ENCODE data around the gene CLEC7A.
A peak's percentile ranks its signal among the peaks of the same experiment; 100 is the strongest.

The CLEC7A gene

GRCh38 chr12:10088955-10089900 lies 40.8 kb downstream of the CLEC7A start:
- H3K27me3 ChIP-seq (replicated peaks; ENCODE audit: control insufficient read depth, insufficient read depth, low read length) = no peaks in the 10 kb centered on the region
- H3K9ac ChIP-seq (ENCODE audit: low read length) = no peak overlapping the region
- no peaks in the 10 kb centered on the region for H3K9me3 ChIP-seq (ENCODE audit: control insufficient read depth, low read length)
- H3K4me1 ChIP-seq (ENCODE audit: control insufficient read depth, insufficient read depth, low read length) = no peaks in the 10 kb centered on the region
- no peak for DNase-seq (ENCODE audit: low read depth)
- H3K4me3 ChIP-seq (ENCODE audit: low read length) = no peak overlapping the region
- H3K36me3 ChIP-seq (ENCODE audit: control insufficient read depth, insufficient read depth, low read length, severe bottlenecking) = no peaks in the 10 kb centered on the region

GRCh38 chr12:10088031-10088430 lies 42.0 kb downstream of the CLEC7A start:
- Histone ChIP-seq H3K4me3 (ENCODE audit: low read length) (no peak overlapping the region), H3K4me1 (ENCODE audit: control insufficient read depth, insufficient read depth, low read length) (no peaks in the 10 kb centered on the region), H3K36me3 (ENCODE audit: control insufficient read depth, insufficient read depth, low read length, severe bottlenecking) (no peaks in the 10 kb centered on the region), H3K9ac (ENCODE audit: low read length) (no peak overlapping the region), H3K9me3 (ENCODE audit: control insufficient read depth, low read length) (no peaks in the 10 kb centered on the region), H3K27me3 (replicated peaks; ENCODE audit: control insufficient read depth, insufficient read depth, low read length) (no peaks in the 10 kb centered on the region)
- DNase-seq (ENCODE audit: low read depth) = no peak

GRCh38 chr12:10086387-10086786 lies 43.6 kb downstream of the CLEC7A start:
- H3K27me3 ChIP-seq (replicated peaks; ENCODE audit: control insufficient read depth, insufficient read depth, low read length) = no peaks in the 10 kb centered on the region
- no peaks in the 10 kb centered on the region for H3K36me3 ChIP-seq (ENCODE audit: control insufficient read depth, insufficient read depth, low read length, severe bottlenecking)
- DNase-seq (ENCODE audit: low read depth) = no peak
- H3K9ac ChIP-seq (ENCODE audit: low read length) = no peak overlapping the region
- no peak overlapping the region for H3K4me3 ChIP-seq (ENCODE audit: low read length)
- H3K4me1 ChIP-seq (ENCODE audit: control insufficient read depth, insufficient read depth, low read length) = no peaks in the 10 kb centered on the region
- no peaks in the 10 kb centered on the region for H3K9me3 ChIP-seq (ENCODE audit: control insufficient read depth, low read length)

- no peak for DNase-seq (ENCODE audit: low read depth)
- H3K36me3 ChIP-seq (ENCODE audit: control insufficient read depth, insufficient read depth, low read length, severe bottlenecking) = no peaks in the 10 kb centered on the region
- H3K9me3 ChIP-seq (ENCODE audit: control insufficient read depth, low read length) = no peaks in the 10 kb centered on the region
- H3K9ac ChIP-seq (ENCODE audit: low read length) = no peak overlapping the region
- no peaks in the 10 kb centered on the region for H3K27me3 ChIP-seq (replicated peaks; ENCODE audit: control insufficient read depth, insufficient read depth, low read length)
- H3K4me1 ChIP-seq (ENCODE audit: control insufficient read depth, insufficient read depth, low read length) = no peaks in the 10 kb centered on the region
- H3K4me3 ChIP-seq (ENCODE audit: low read length) = no peak overlapping the region
Measured at GRCh38 chr12:10084733-10085132, 45.3 kb downstream of the CLEC7A start.

GRCh38 chr12:10082117-10082874 lies 47.7 kb downstream of the CLEC7A start:
- H3K4me3 ChIP-seq (ENCODE audit: low read length) = no peak overlapping the region
- H3K9me3 ChIP-seq (ENCODE audit: control insufficient read depth, low read length) = no peaks in the 10 kb centered on the region
- DNase-seq (ENCODE audit: low read depth) = no peak
- no peaks in the 10 kb centered on the region for H3K27me3 ChIP-seq (replicated peaks; ENCODE audit: control insufficient read depth, insufficient read depth, low read length)
- no peaks in the 10 kb centered on the region for H3K36me3 ChIP-seq (ENCODE audit: control insufficient read depth, insufficient read depth, low read length, severe bottlenecking)
- H3K4me1 ChIP-seq (ENCODE audit: control insufficient read depth, insufficient read depth, low read length) = no peaks in the 10 kb centered on the region
- no peak overlapping the region for H3K9ac ChIP-seq (ENCODE audit: low read length)

GRCh38 chr12:10075451-10075850 lies 54.5 kb downstream of the CLEC7A start:
- Histone ChIP-seq H3K9me3 (ENCODE audit: control insufficient read depth, low read length) (no peaks in the 10 kb centered on the region), H3K9ac (ENCODE audit: low read length) (no peak overlapping the region), H3K4me1 (ENCODE audit: control insufficient read depth, insufficient read depth, low read length) (no peaks in the 10 kb centered on the region), H3K4me3 (ENCODE audit: low read length) (no peak overlapping the region), H3K36me3 (ENCODE audit: control insufficient read depth, insufficient read depth, low read length, severe bottlenecking) (no peaks in the 10 kb centered on the region), H3K27me3 (replicated peaks; ENCODE audit: control insufficient read depth, insufficient read depth, low read length) (peaks cover 5% of the 10 kb centered on the region)
- DNase-seq (ENCODE audit: low read depth) = no peak

- no peak for DNase-seq (ENCODE audit: low read depth)
- Histone ChIP-seq H3K9ac (ENCODE audit: low read length) (no peak overlapping the region), H3K9me3 (ENCODE audit: control insufficient read depth, low read length) (no peaks in the 10 kb centered on the region), H3K4me1 (ENCODE audit: control insufficient read depth, insufficient read depth, low read length) (peaks cover 14% of the 10 kb centered on the region), H3K4me3 (ENCODE audit: low read length) (no peak overlapping the region), H3K36me3 (ENCODE audit: control insufficient read depth, insufficient read depth, low read length, severe bottlenecking) (no peaks in the 10 kb centered on the region), H3K27me3 (replicated peaks; ENCODE audit: control insufficient read depth, insufficient read depth, low read length) (peaks cover 5% of the 10 kb centered on the region)
Measured at GRCh38 chr12:10073261-10073660, 56.7 kb downstream of the CLEC7A start.

- peaks cover 18% of the 10 kb centered on the region for H3K4me1 ChIP-seq (ENCODE audit: control insufficient read depth, insufficient read depth, low read length)
- H3K27me3 ChIP-seq (replicated peaks; ENCODE audit: control insufficient read depth, insufficient read depth, low read length) = peaks cover 5% of the 10 kb centered on the region
- no peaks in the 10 kb centered on the region for H3K9me3 ChIP-seq (ENCODE audit: control insufficient read depth, low read length)
- H3K36me3 ChIP-seq (ENCODE audit: control insufficient read depth, insufficient read depth, low read length, severe bottlenecking) = no peaks in the 10 kb centered on the region
- DNase-seq (ENCODE audit: low read depth) = no peak
- no peak overlapping the region for H3K4me3 ChIP-seq (ENCODE audit: low read length)
- H3K9ac ChIP-seq (ENCODE audit: low read length) = no peak overlapping the region
Measured at GRCh38 chr12:10072131-10072530, 57.9 kb downstream of the CLEC7A start.

- Histone ChIP-seq H3K9me3 (ENCODE audit: control insufficient read depth, low read length) (no peaks in the 10 kb centered on the region), H3K4me1 (ENCODE audit: control insufficient read depth, insufficient read depth, low read length) (peaks cover 27% of the 10 kb centered on the region), H3K4me3 (ENCODE audit: low read length) (no peak overlapping the region), H3K27me3 (replicated peaks; ENCODE audit: control insufficient read depth, insufficient read depth, low read length) (no peaks in the 10 kb centered on the region), H3K36me3 (ENCODE audit: control insufficient read depth, insufficient read depth, low read length, severe bottlenecking) (no peaks in the 10 kb centered on the region), H3K9ac (ENCODE audit: low read length) (no peak overlapping the region)
- DNase-seq (ENCODE audit: low read depth) = no peak
Measured at GRCh38 chr12:10070380-10070779, 59.6 kb downstream of the CLEC7A start.

- Histone ChIP-seq H3K27me3 (replicated peaks; ENCODE audit: control insufficient read depth, insufficient read depth, low read length) (no peaks in the 10 kb centered on the region), H3K4me3 (ENCODE audit: low read length) (no peak overlapping the region), H3K36me3 (ENCODE audit: control insufficient read depth, insufficient read depth, low read length, severe bottlenecking) (no peaks in the 10 kb centered on the region), H3K9me3 (ENCODE audit: control insufficient read depth, low read length) (no peaks in the 10 kb centered on the region), H3K9ac (ENCODE audit: low read length) (no peak overlapping the region), H3K4me1 (ENCODE audit: control insufficient read depth, insufficient read depth, low read length) (peaks cover 27% of the 10 kb centered on the region)
- DNase-seq (ENCODE audit: low read depth) = no peak
Measured at GRCh38 chr12:10069976-10070375, 60.0 kb downstream of the CLEC7A start.

GRCh38 chr12:10069099-10069498 lies 60.9 kb downstream of the CLEC7A start:
- Histone ChIP-seq H3K36me3 (ENCODE audit: control insufficient read depth, insufficient read depth, low read length, severe bottlenecking) (no peaks in the 10 kb centered on the region), H3K27me3 (replicated peaks; ENCODE audit: control insufficient read depth, insufficient read depth, low read length) (no peaks in the 10 kb centered on the region), H3K4me1 (ENCODE audit: control insufficient read depth, insufficient read depth, low read length) (peaks cover 27% of the 10 kb centered on the region), H3K4me3 (ENCODE audit: low read length) (peak overlapping the region; percentile 46), H3K9ac (ENCODE audit: low read length) (no peak overlapping the region), H3K9me3 (ENCODE audit: control insufficient read depth, low read length) (no peaks in the 10 kb centered on the region)
- no peak for DNase-seq (ENCODE audit: low read depth)

Measured in adipocyte (in vitro differentiated cells).